ENCODE measurements around the gene TBL1X. TPM values are rescaled to one million over a fixed set of nuclear protein-coding genes. Genes with fewer than 3 reads are reported as not detected.

The TBL1X gene
- total RNA-seq, 3 donors from 2014 or later = 18.6 to 24.6 (median 20.0) TPM

DNA sequence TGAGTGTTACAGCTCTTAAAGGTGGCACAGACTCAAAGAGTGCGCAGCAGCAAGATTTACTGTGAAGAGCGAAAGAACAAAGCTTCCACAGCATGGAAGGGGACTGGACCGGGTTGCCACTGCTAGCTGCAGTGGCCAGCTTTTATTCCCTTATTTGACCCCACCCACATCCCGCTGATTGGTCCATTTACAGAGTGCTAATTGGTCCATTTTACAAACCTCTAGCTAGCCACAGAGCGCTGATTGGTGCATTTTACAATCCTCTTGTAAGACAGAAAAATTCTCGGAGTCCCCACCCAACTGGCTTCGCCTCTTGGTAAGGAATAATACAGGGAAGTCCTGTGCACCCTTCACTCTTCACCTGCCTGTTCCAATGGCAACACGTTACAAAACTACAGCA lies 319.5 kb downstream of the TBL1X start:
- Histone ChIP-seq H3K9me3 (no peaks in the 10 kb centered on the region), H3K4me3 (no peak overlapping the region), H3K27me3 (peaks cover 0 to 32% of the 10 kb centered on the region in 2 donors), H3K36me3 (no peaks in the 10 kb centered on the region), H3K27ac (no peak overlapping the region), H3K4me1 (no peaks in the 10 kb centered on the region)
- intact Hi-C loops (cut with DNase I; ENCODE audit: low total_unique reads) = no loop called here
- TF ChIP-seq POLR2AphosphoS5 (IDR thresholded peaks at IDR 0.05) (no peak), POLR2A (IDR thresholded peaks at IDR 0.05) (no peak)
- TF ChIP-seq, protein P1, sequence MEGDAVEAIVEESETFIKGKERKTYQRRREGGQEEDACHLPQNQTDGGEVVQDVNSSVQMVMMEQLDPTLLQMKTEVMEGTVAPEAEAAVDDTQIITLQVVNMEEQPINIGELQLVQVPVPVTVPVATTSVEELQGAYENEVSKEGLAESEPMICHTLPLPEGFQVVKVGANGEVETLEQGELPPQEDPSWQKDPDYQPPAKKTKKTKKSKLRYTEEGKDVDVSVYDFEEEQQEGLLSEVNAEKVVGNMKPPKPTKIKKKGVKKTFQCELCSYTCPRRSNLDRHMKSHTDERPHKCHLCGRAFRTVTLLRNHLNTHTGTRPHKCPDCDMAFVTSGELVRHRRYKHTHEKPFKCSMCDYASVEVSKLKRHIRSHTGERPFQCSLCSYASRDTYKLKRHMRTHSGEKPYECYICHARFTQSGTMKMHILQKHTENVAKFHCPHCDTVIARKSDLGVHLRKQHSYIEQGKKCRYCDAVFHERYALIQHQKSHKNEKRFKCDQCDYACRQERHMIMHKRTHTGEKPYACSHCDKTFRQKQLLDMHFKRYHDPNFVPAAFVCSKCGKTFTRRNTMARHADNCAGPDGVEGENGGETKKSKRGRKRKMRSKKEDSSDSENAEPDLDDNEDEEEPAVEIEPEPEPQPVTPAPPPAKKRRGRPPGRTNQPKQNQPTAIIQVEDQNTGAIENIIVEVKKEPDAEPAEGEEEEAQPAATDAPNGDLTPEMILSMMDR (IDR thresholded peaks at IDR 0.05) = no peak
- no peak for DNase-seq (ENCODE audit: low spot score in 2 of 2)

DNA sequence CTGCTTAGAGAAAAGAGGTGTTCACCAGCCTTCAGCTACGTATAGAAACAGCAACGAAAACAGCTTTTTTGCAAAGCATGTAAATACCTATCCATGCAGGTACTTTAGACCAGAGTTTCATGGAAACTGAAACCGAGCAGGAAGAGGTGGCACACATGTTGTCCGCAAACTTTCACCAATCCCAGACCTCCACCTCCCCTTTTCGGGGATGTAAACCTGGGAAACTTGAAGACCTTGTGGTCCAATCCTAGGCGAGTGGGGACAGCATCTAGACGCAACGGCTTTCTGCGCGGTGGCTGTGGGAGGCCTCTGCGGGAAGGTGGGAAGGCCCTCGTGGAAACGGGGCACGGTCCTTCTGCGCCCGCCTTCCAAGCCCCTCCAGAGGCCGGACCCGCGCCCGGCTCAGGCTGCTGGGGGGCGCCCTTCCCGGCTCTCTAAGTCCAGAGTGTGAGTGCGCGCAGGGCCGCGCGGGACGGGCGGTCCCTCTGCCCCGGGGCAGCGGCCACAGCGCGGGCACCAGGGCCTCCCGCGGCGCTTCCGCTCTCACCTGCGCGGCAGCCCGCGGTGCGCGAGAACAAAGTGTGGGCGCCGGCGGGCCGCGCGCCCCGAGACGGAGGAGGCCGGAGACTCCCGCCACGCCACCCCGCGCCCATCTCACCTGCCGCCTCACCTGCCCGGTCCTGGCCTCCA lies 320.5 kb downstream of the TBL1X start:
- Histone ChIP-seq H3K27ac (peak overlapping the region in 1 of 2 donors; percentile 19), H3K4me3 (peak overlapping the region; percentile 31 to 75 (median 66)), H3K4me1 (no peaks in the 10 kb centered on the region), H3K27me3 (peaks cover 0 to 41% of the 10 kb centered on the region in 2 donors), H3K36me3 (no peaks in the 10 kb centered on the region), H3K9me3 (no peaks in the 10 kb centered on the region)
- DNase-seq (ENCODE audit: low spot score in 2 of 2) = no peak
- intact Hi-C loops (cut with DNase I; ENCODE audit: low total_unique reads) = no loop called here
- TF ChIP-seq, protein P1 (IDR thresholded peaks at IDR 0.05) = no peak
- TF ChIP-seq POLR2AphosphoS5 (IDR thresholded peaks at IDR 0.05) = no peak
- TF ChIP-seq POLR2A (IDR thresholded peaks at IDR 0.05) = no peak

DNA sequence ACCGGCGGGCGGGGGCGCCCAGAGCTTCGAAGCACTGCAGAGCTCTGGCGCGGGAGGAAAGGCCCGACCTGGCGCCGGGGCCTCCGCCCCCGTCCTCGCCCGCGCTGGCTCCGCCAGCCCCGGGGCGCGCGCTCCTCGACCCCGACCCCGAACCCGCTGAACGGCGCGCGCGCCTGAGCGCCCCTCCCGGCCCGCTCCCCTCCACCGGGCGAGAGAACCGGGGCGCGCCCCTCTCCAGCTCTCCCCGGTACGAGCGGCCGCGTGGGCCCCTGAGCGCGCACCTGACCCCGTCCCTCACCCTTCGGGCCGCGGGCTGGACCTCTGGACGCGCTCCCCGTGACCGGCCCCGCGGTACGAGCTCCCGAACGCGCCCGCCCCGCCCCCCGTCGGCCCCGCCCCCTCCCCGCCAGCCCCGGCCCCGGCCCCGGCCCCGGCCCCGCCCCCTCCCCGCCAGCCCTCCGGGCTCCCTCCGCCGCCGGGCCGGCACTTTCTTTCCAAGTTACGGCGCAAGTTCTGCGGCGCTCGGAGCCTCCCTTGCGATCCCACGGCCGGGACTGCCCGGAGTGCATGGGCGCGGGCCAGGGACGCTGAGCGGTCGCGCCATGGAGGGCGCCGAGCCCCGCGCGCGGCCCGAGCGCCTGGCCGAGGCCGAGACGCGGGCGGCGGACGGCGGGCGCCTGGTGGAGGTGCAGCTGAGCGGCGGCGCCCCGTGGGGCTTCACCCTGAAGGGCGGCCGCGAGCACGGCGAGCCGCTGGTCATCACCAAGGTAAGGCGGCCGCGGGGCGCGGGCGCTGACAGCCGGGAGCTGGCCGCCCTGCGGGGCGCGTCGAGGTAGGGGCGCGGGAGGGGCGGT lies 321.3 kb downstream of the TBL1X start, which contains the start of gene SHROOM2:
TSS of gene SHROOM2 (plus strand) at position 486 of the 854 bp plus-strand sequence. CDS start at position 603, 117 bp downstream.
- intact Hi-C loops (cut with DNase I; ENCODE audit: low total_unique reads) = no loop called here
- Histone ChIP-seq H3K36me3 (no peaks in the 10 kb centered on the region), H3K4me1 (no peaks in the 10 kb centered on the region), H3K4me3 (peak within 1 kb of the TSS; percentile 31 to 75 (median 66)), H3K27me3 (peaks cover 0 to 44% of the 10 kb centered on the region in 2 donors), H3K27ac (peak within 1 kb of the TSS; percentile 33 to 42), H3K9me3 (no peaks in the 10 kb centered on the region)
- TF ChIP-seq, protein P1 (IDR thresholded peaks at IDR 0.05) = no peak
- TF ChIP-seq POLR2A (IDR thresholded peaks at IDR 0.05) (no peak), POLR2AphosphoS5 (IDR thresholded peaks at IDR 0.05) (no peak)
- DNase-seq (ENCODE audit: low spot score in 2 of 2) = no peak

DNA sequence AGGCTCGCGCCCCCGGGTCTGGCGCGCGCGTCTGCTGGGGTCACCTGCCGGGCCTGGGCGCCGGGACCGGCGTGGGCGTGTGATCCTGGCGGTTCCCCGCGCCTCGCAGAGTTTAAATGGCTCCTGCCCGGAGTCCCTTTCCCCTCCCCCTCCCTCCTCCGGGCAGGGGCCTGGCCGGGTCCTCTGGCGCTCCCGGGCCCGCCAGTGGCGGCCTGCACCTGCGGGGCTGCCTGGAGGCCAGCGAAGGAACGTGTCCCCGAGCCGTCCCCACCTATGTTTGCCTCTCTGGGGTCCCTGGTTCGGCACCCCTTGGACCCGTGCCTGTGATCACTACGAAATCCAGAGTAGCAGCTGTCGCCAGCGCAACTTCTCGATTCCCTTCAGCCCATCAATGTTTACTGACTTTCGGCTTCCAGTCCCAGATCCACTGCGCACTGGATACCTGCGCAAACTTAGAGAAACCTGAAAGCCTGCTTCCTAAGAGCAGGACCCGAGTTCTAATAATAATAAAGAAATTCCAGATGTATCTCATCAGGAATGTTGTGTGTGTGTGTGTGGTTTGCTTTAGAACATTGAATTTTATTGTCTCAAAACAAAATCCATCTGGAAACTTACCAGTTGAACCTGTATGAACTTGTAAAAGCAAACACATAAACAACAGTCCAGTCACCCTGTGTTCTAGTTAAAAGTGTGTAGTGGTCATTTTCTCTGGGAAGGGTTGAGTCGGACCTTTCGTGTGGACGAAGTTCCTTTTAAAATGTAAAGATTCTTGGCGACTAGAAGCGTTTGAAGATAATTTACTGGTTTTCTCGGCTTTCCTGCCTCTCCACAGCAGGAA lies 322.2 kb downstream of the TBL1X start:
- H3K27ac ChIP-seq = peak overlapping the region; percentile 33 to 42

DNA sequence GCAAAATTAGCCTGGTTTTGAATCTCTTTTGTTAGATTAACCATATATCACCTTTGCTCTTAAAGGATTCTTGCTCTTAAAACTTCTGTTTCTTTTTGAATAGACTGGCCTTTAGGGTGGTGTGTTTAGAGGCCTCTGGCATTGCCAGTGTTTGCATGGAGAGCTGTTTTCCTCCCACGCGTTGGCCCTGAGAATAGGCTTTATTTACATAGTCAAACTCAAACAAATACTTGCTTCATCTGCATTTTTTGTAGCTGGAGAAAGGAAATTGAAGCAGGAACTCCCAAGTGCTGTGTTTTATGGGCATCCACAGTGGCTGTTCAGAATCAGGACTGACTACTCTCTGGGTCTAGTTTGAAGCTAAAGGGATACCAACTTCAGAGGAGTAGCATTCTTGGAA lies 324.1 kb downstream of the TBL1X start:
- intact Hi-C loops (cut with DNase I; ENCODE audit: low total_unique reads) = no loop called here
- no peaks in the 10 kb centered on the region for H3K36me3 ChIP-seq
- no peak overlapping the region for H3K4me3 ChIP-seq
- no peaks in the 10 kb centered on the region for H3K4me1 ChIP-seq
- no peak for TF ChIP-seq POLR2AphosphoS5 (IDR thresholded peaks at IDR 0.05)
- no peak for TF ChIP-seq POLR2A (IDR thresholded peaks at IDR 0.05)
- TF ChIP-seq, protein P1 (IDR thresholded peaks at IDR 0.05) = no peak
- H3K9me3 ChIP-seq = no peaks in the 10 kb centered on the region
- H3K27me3 ChIP-seq = peaks cover 0 to 36% of the 10 kb centered on the region in 2 donors
- H3K27ac ChIP-seq = no peak overlapping the region
- DNase-seq (ENCODE audit: low spot score in 2 of 2) = no peak

More for the DNA sequence above, 322.2 kb downstream of the TBL1X start:
- H3K36me3 ChIP-seq = no peaks in the 10 kb centered on the region
- peak overlapping the region; percentile 31 to 75 (median 66) for H3K4me3 ChIP-seq
- TF ChIP-seq POLR2AphosphoS5 (IDR thresholded peaks at IDR 0.05) (no peak), POLR2A (IDR thresholded peaks at IDR 0.05) (no peak)
- intact Hi-C loops (cut with DNase I; ENCODE audit: low total_unique reads) = no loop called here
- H3K4me1 ChIP-seq = no peaks in the 10 kb centered on the region
- H3K27me3 ChIP-seq = peaks cover 0 to 44% of the 10 kb centered on the region in 2 donors
- H3K9me3 ChIP-seq = no peaks in the 10 kb centered on the region
- no peak for DNase-seq (ENCODE audit: low spot score in 2 of 2)

Data from breast epithelium (tissue), 4 donors.